Measurements from ENCODE around the gene ANO2.

DNA sequence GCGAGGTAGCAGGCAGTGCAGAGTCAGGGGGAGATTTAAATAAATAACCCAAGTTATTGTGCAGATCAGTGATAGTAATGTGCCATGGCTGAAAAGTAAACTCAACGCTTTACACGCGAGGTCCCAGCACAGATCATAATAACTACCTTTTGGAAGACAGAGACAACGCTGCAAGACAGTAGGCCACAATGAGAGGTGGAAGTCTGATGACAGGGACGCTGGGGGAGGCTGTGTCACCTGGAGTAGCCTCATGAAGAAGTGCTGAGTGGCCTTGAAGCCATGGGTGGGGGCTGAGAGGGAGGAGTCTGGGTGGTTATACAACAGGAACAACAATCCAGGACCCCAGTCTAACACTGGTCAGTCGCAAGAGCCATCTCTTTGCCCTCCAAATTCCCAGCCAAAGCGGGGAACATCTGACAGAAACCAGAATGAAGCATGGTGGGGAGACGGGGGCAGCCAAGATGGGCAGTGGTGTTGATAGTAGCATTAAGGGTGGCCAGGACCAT lies 28.2 kb downstream of the ANO2 start:
- TF ChIP-seq, protein P1, sequence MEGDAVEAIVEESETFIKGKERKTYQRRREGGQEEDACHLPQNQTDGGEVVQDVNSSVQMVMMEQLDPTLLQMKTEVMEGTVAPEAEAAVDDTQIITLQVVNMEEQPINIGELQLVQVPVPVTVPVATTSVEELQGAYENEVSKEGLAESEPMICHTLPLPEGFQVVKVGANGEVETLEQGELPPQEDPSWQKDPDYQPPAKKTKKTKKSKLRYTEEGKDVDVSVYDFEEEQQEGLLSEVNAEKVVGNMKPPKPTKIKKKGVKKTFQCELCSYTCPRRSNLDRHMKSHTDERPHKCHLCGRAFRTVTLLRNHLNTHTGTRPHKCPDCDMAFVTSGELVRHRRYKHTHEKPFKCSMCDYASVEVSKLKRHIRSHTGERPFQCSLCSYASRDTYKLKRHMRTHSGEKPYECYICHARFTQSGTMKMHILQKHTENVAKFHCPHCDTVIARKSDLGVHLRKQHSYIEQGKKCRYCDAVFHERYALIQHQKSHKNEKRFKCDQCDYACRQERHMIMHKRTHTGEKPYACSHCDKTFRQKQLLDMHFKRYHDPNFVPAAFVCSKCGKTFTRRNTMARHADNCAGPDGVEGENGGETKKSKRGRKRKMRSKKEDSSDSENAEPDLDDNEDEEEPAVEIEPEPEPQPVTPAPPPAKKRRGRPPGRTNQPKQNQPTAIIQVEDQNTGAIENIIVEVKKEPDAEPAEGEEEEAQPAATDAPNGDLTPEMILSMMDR (IDR thresholded peaks at IDR 0.05 in 4 of 5, conservative IDR thresholded peaks at IDR 0.05 in 1 of 5): no peak
- no peak for TF ChIP-seq POLR2A (IDR thresholded peaks at IDR 0.05)
